RWPE2 (cell line): Measurements from ENCODE around the gene CASKIN2.

Experiments used
- ATAC-seq: fragments of 200-7000 bp; cut with Tn5 transposase; 3 replicates; pipeline ENCODE4 v1.9.1; 2021; ENCODE audit warnings: low read depth
- DNase-seq: peaks from one replicate; pipeline ENCODE4 v3.0.0-alpha.2; 2020; ENCODE audit warnings: low spot score
- H3K27ac ChIP-seq: fragments of 450-650 bp; 2 replicates; pipeline ENCODE4 v1.5.1; 2017; ENCODE audit warnings: mild to moderate bottlenecking; ENCODE audit not compliant: poor library complexity, severe bottlenecking
- H3K27me3 ChIP-seq: fragments of 250-450 bp; sonication (Bioruptor Pico); 2 replicates; pipeline ENCODE4 v1.5.1; 2021; ENCODE audit warnings: mild to moderate bottlenecking, moderate library complexity; ENCODE audit not compliant: insufficient read depth, poor library complexity, severe bottlenecking
- H3K36me3 ChIP-seq: fragments of 250-450 bp; sonication (Bioruptor Pico); 2 replicates; pipeline ENCODE4 v1.5.1; 2020; ENCODE audit warnings: low read depth, mild to moderate bottlenecking, moderate library complexity
- H3K4me1 ChIP-seq: fragments of 250-450 bp; sonication (Bioruptor Pico); 2 replicates; pipeline ENCODE4 v1.5.1; 2021; ENCODE audit warnings: mild to moderate bottlenecking, moderate library complexity; ENCODE audit not compliant: insufficient read depth, poor library complexity, severe bottlenecking
- H3K4me3 ChIP-seq: fragments of 250-450 bp; sonication (Bioruptor Pico); 2 replicates; pipeline ENCODE4 v1.5.1; 2021; ENCODE audit warnings: mild to moderate bottlenecking, moderate library complexity; ENCODE audit not compliant: severe bottlenecking
- H3K9me3 ChIP-seq: fragments of 250-450 bp; sonication (Bioruptor Pico); 2 replicates; pipeline ENCODE4 v1.5.1; 2021; ENCODE audit warnings: mild to moderate bottlenecking, moderate library complexity; ENCODE audit not compliant: severe bottlenecking
- TF ChIP-seq, protein P1 (sequence below): fragments of 450-650 bp; IDR thresholded peaks from one replicate; pipeline ENCODE4 v1.5.1; 2017; ENCODE audit warnings: mild to moderate bottlenecking, moderate library complexity; ENCODE audit not compliant: poor library complexity, severe bottlenecking

CASKIN2 gene

DNA sequence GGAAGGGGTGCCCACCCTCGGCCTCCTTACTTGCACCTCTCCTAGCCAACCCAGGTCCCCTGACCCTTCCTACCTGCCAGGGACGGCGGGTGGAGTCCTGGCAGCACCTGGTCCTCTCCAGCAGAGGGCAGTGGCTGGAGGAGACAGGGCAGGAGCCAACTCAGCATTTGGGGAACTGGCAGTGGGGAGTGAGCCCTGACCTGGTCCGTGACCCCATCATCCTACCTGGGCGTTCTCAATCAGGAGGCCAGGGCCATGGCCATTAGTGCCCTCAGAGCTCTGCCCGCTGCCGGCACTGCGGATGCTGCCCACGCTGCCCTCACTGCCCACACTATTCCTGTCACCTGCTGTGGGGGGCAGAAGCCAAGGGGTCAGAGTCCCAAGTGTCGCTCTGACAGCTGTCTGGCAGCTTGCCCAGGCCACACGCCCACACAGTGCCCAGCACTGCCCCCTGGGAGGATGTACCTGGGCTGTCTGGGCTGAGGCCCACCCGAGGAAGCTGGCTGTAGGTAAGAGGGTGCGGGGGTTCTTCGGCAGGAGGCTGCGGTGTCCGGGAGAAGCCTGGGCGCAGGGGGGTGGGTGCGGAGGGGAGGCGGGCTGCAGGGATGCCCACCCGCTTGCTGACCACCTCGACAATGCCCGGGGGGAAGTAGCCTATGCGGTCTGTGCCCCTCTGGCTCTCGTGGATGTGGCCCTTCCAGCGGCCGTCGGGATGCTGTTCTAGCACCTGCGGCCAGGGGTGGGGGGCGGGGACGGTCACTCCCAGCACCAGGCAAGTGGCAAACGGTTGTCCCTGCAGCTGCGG lies 10.8 kb downstream of the CASKIN2 start:
- peaks cover 3% of the 10 kb centered on the region for H3K4me1 ChIP-seq
- TF ChIP-seq, protein P1, sequence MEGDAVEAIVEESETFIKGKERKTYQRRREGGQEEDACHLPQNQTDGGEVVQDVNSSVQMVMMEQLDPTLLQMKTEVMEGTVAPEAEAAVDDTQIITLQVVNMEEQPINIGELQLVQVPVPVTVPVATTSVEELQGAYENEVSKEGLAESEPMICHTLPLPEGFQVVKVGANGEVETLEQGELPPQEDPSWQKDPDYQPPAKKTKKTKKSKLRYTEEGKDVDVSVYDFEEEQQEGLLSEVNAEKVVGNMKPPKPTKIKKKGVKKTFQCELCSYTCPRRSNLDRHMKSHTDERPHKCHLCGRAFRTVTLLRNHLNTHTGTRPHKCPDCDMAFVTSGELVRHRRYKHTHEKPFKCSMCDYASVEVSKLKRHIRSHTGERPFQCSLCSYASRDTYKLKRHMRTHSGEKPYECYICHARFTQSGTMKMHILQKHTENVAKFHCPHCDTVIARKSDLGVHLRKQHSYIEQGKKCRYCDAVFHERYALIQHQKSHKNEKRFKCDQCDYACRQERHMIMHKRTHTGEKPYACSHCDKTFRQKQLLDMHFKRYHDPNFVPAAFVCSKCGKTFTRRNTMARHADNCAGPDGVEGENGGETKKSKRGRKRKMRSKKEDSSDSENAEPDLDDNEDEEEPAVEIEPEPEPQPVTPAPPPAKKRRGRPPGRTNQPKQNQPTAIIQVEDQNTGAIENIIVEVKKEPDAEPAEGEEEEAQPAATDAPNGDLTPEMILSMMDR = peak; percentile 60
- H3K36me3 ChIP-seq = peaks cover 34% of the 10 kb centered on the region
- H3K27ac ChIP-seq = no peak overlapping the region
- H3K4me3 ChIP-seq = no peak overlapping the region
- DNase-seq (no peak), ATAC-seq (peak; percentile 44; the same call in 2 of the 3 replicates)
- H3K27me3 ChIP-seq = no peaks in the 10 kb centered on the region
- no peaks in the 10 kb centered on the region for H3K9me3 ChIP-seq

DNA sequence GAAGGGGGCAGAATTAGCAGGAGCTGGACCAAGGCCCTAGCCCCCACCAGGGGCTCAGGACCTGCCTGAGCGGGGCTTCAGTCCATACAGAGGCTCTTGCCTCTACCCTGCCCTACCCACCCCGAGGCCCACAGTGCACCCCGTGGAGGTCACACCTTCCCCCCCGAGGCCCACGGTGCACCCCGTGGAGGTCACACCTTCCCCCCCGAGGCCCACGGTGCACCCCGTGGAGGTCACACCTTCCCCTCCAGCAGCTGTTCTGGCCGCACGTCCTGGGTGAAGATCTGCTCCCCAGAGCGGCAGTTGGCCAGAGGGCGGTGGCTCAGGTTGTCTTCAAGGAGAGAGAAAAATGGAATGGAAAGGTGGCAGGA lies 11.4 kb downstream of the CASKIN2 start:
- Histone ChIP-seq H3K27ac (no peak overlapping the region), H3K36me3 (peaks cover 34% of the 10 kb centered on the region), H3K9me3 (no peaks in the 10 kb centered on the region), H3K4me3 (no peak overlapping the region), H3K27me3 (no peaks in the 10 kb centered on the region), H3K4me1 (peaks cover under 1% of the 10 kb centered on the region)
- ATAC-seq (no peak), DNase-seq (no peak)
- TF ChIP-seq, protein P1 = no peak

DNA sequence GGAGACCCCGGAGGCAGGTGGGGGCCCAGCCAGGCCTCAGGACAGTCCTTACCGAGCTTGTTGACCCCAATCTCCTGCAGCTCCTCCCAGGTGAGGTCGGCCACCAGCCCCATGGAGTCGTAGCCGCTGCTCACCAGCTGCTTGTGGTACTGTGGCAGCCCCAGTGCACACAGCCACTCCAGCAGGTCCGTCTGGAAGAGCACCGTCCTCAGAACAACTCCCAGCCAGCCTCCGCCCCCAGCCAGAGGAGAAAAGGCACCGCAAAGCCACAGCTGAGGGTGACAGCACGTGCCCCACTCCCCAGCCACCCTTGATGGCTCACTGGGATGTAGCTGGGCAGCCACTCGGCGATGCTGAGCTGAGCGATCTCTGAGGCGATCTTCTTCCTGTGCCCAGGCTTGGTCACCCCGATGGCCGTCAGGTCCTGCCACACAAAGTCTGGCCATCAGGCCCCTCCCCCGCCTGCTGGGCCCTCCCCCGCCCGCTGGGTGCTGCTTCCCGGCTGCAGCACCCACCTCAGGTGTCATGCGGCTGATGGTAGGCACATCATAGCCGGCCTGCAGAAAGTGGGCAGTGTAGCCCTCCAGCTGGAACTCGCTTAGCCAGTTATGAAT lies 11.9 kb downstream of the CASKIN2 start:
- Histone ChIP-seq H3K9me3 (no peaks in the 10 kb centered on the region), H3K27me3 (no peaks in the 10 kb centered on the region), H3K4me1 (no peaks in the 10 kb centered on the region), H3K4me3 (no peak overlapping the region), H3K36me3 (peaks cover 34% of the 10 kb centered on the region), H3K27ac (no peak overlapping the region)
- ATAC-seq (no peak), DNase-seq (no peak)
- TF ChIP-seq, protein P1 = no peak

DNA sequence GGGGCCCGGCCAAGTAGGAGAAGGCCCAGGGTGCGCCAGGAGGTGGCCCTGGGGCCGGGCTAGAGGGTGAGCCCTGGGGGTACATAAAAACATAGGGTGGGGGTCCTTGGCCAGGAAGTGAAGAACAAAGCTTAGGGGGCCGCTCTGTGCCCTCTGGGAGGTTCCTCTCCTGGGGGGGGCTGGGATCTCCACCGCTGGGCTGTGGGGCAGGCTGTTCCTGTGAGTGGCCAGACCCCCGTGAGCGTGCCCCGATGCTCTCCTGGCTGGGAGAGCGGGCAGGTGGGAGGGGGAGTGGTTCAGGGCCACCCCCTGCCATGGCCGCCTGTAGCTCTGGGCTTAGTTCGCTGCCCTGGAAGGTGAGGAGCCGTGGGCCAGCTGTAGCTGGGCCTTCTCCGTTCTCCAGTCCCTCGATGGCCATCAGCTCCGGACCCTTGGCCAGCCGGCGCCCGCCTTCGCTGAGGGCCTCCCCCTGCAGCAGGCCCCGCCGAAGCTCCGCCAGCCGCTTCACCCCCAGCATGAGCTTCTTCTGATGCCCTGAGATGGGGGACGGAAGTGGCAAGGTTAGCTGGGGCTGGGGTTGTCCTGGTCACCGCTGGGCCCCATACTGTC lies 12.5 kb downstream of the CASKIN2 start:
- ATAC-seq = no peak
- TF ChIP-seq, protein P1 = no peak
- H3K27ac ChIP-seq = no peak overlapping the region
- no peak for DNase-seq
- no peaks in the 10 kb centered on the region for H3K9me3 ChIP-seq
- H3K36me3 ChIP-seq = peaks cover 34% of the 10 kb centered on the region
- no peaks in the 10 kb centered on the region for H3K27me3 ChIP-seq
- no peaks in the 10 kb centered on the region for H3K4me1 ChIP-seq
- no peak overlapping the region for H3K4me3 ChIP-seq
